HEK293 (cell line): Measurements from ENCODE around the gene PTPDC1.

Source experiments
- CTCF ChIA-PET: fragments of 350-600 bp; formaldehyde crosslinking; extraction: SDS; loops from one replicate; lab custom pipeline; 2021; ENCODE audit warnings: antibody characterized with exemption; lab: Yijun Ruan, JAX
- POLR2A ChIA-PET: fragments of 300-600 bp; formaldehyde crosslinking; extraction: SDS; loops from one replicate; lab custom pipeline; 2020; ENCODE audit warnings: antibody characterized with exemption, inconsistent platforms; lab: Yijun Ruan, JAX
- H3K27ac ChIP-seq: fragments of 200-500 bp; sonication (Bioruptor generic); 2 replicates; pipeline ENCODE4 v1.5.1; 2014; ENCODE audit warnings: low read depth, low read length, control low read depth, inconsistent platforms; ENCODE audit errors: extremely low read depth
- H3K36me3 ChIP-seq, 2 experiments: fragments of 200-500 bp in 1 of 2; sonication (Bioruptor generic) in 1 of 2; 1 replicate in 1 of 2; 2 replicates in 1 of 2; pipeline ENCODE4 v1.5.1; 2014 to 2017; ENCODE audit warnings: inconsistent platforms in 2 of 2, low read length in 2 of 2; ENCODE audit not compliant: control insufficient read depth in 2 of 2, insufficient read depth in 1 of 2
- H3K4me1 ChIP-seq: fragments of 200-500 bp; sonication (Bioruptor generic); 2 replicates; pipeline ENCODE4 v1.5.1; 2014; ENCODE audit warnings: mild to moderate bottlenecking, low read length, inconsistent platforms; ENCODE audit not compliant: control insufficient read depth, insufficient read depth
- H3K4me3 ChIP-seq: 2 replicates; pipeline ENCODE4 v1.5.1; 2011; ENCODE audit warnings: low read depth, mild to moderate bottlenecking, control low read depth, low read length, moderate library complexity
- H3K9me3 ChIP-seq: fragments of 200-500 bp; sonication (Bioruptor generic); 2 replicates; pipeline ENCODE4 v1.5.1; 2014; ENCODE audit warnings: low read depth, low read length, inconsistent platforms; ENCODE audit not compliant: control insufficient read depth, insufficient read depth
- AEBP2 ChIP-seq: fragments of 450-650 bp; formaldehyde crosslinking; IDR thresholded peaks from 2 replicates; pipeline ENCODE4 v1.5.1; 2016; ENCODE audit warnings: missing biosample characterization, missing genetic modification characterization, borderline replicate concordance
- BCL11A ChIP-seq: fragments of 450-650 bp; formaldehyde crosslinking; IDR thresholded peaks from 2 replicates; pipeline ENCODE4 v1.5.1; 2016; ENCODE audit warnings: low read depth, missing biosample characterization, missing genetic modification characterization
- BCL6B ChIP-seq: fragments of 450-650 bp; formaldehyde crosslinking; IDR thresholded peaks from 2 replicates; pipeline ENCODE4 v1.5.1; 2017; ENCODE audit warnings: missing biosample characterization, missing genetic modification characterization
- IKZF3 ChIP-seq: fragments of 450-650 bp; IDR thresholded peaks from 2 replicates; pipeline ENCODE4 v1.5.0; 2018; ENCODE audit warnings: missing biosample characterization, mild to moderate bottlenecking, missing genetic modification characterization, moderate library complexity
- INSM2 ChIP-seq: fragments of 450-650 bp; formaldehyde crosslinking; IDR thresholded peaks from 2 replicates; pipeline ENCODE4 v1.5.1; 2016; ENCODE audit warnings: missing biosample characterization, missing genetic modification characterization
- KLF10 ChIP-seq: fragments of 450-650 bp; IDR thresholded peaks from 2 replicates; pipeline ENCODE4 v1.5.1; 2018; ENCODE audit warnings: missing biosample characterization, mild to moderate bottlenecking, missing genetic modification characterization
- MYNN ChIP-seq: fragments of 450-650 bp; formaldehyde crosslinking; IDR thresholded peaks from 2 replicates; pipeline ENCODE4 v1.5.1; 2016; ENCODE audit warnings: missing biosample characterization, missing genetic modification characterization, borderline replicate concordance
- REPIN1 ChIP-seq: fragments of 450-650 bp; formaldehyde crosslinking; IDR thresholded peaks from 2 replicates; pipeline ENCODE4 v1.5.1; 2017; ENCODE audit warnings: missing biosample characterization, missing genetic modification characterization, low read depth
- SCRT2 ChIP-seq: fragments of 450-650 bp; formaldehyde crosslinking; IDR thresholded peaks from 2 replicates; pipeline ENCODE4 v1.5.1; 2016; ENCODE audit warnings: missing biosample characterization, missing genetic modification characterization
- SP3 ChIP-seq: fragments of 450-650 bp; formaldehyde crosslinking; IDR thresholded peaks from 2 replicates; pipeline ENCODE4 v1.5.1; 2016; ENCODE audit warnings: missing biosample characterization, missing genetic modification characterization
- ZFP69B ChIP-seq: fragments of 450-650 bp; formaldehyde crosslinking; IDR thresholded peaks from 2 replicates; pipeline ENCODE4 v1.5.1; 2016; ENCODE audit warnings: missing biosample characterization, missing genetic modification characterization
- ZNF175 ChIP-seq: fragments of 450-650 bp; formaldehyde crosslinking; IDR thresholded peaks from 2 replicates; pipeline ENCODE4 v1.5.1; 2016; ENCODE audit warnings: missing biosample characterization, missing genetic modification characterization
- ZNF184 ChIP-seq: fragments of 450-650 bp; IDR thresholded peaks from 2 replicates; pipeline ENCODE4 v1.5.1; 2018; ENCODE audit warnings: missing biosample characterization, mild to moderate bottlenecking, missing genetic modification characterization
- ZNF202 ChIP-seq: fragments of 450-650 bp; formaldehyde crosslinking; IDR thresholded peaks from 2 replicates; pipeline ENCODE4 v1.5.1; 2016; ENCODE audit warnings: missing biosample characterization, missing genetic modification characterization, borderline replicate concordance
- ZNF24 ChIP-seq: fragments of 450-650 bp; formaldehyde crosslinking; IDR thresholded peaks from 2 replicates; pipeline ENCODE4 v1.5.1; 2016; ENCODE audit warnings: missing biosample characterization, missing genetic modification characterization
- ZNF274 ChIP-seq, 2 experiments: fragments of 200-500 bp in 1 of 2; fragments of 450-650 bp in 1 of 2; sonication (Bioruptor generic) in 1 of 2; formaldehyde crosslinking in 1 of 2; IDR thresholded peaks; 2 replicates each; pipeline versions ENCODE4 v1.5.1 to v1.6.1; 2014 to 2016; ENCODE audit warnings: borderline replicate concordance in 1 of 2, inconsistent platforms in 1 of 2, low read length in 1 of 2, missing biosample characterization in 1 of 2, missing genetic modification characterization in 1 of 2
- ZNF350 ChIP-seq: fragments of 450-650 bp; formaldehyde crosslinking; IDR thresholded peaks from 2 replicates; pipeline ENCODE4 v1.5.0; 2017; ENCODE audit warnings: missing biosample characterization, mild to moderate bottlenecking, missing genetic modification characterization
- ZNF416 ChIP-seq: fragments of 450-650 bp; formaldehyde crosslinking; IDR thresholded peaks from 2 replicates; pipeline ENCODE4 v1.5.1; 2016; ENCODE audit warnings: missing biosample characterization, missing genetic modification characterization
- ZNF426 ChIP-seq: fragments of 450-650 bp; formaldehyde crosslinking; IDR thresholded peaks from 2 replicates; pipeline ENCODE4 v1.5.1; 2017; ENCODE audit warnings: missing biosample characterization, missing genetic modification characterization, mild to moderate bottlenecking, inconsistent platforms, moderate library complexity
- ZNF501 ChIP-seq: fragments of 450-650 bp; formaldehyde crosslinking; IDR thresholded peaks from 2 replicates; pipeline ENCODE4 v1.5.1; 2016; ENCODE audit warnings: missing biosample characterization, missing genetic modification characterization
- ZNF521 ChIP-seq: fragments of 450-650 bp; formaldehyde crosslinking; IDR thresholded peaks from 2 replicates; pipeline ENCODE4 v1.5.1; 2017; ENCODE audit warnings: missing biosample characterization, mild to moderate bottlenecking, missing genetic modification characterization
- ZNF621 ChIP-seq: fragments of 450-650 bp; formaldehyde crosslinking; IDR thresholded peaks from 2 replicates; pipeline ENCODE4 v1.5.1; 2017; ENCODE audit warnings: missing biosample characterization, missing genetic modification characterization
- ZNF747 ChIP-seq: fragments of 450-650 bp; formaldehyde crosslinking; IDR thresholded peaks from 2 replicates; pipeline ENCODE4 v1.5.1; 2016; ENCODE audit warnings: missing biosample characterization, missing genetic modification characterization
- ZSCAN30 ChIP-seq: fragments of 450-650 bp; IDR thresholded peaks from 2 replicates; pipeline ENCODE4 v1.5.1; 2018; ENCODE audit warnings: missing biosample characterization, mild to moderate bottlenecking, missing genetic modification characterization, moderate library complexity
- ZSCAN4 ChIP-seq: fragments of 450-650 bp; formaldehyde crosslinking; IDR thresholded peaks from 2 replicates; pipeline ENCODE4 v1.5.1; 2017; ENCODE audit warnings: missing biosample characterization, missing genetic modification characterization

The PTPDC1 gene

GRCh38 chr9:94140418-94140780 lies 56.1 kb downstream of the PTPDC1 start:
- Histone ChIP-seq H3K27ac (no peak overlapping the region), H3K9me3 (no peaks in the 10 kb centered on the region), H3K4me1 (no peaks in the 10 kb centered on the region; the same call in 1 of the 2 replicates), H3K36me3 (no peaks in the 10 kb centered on the region), H3K4me3 (no peak overlapping the region)
- CTCF ChIA-PET = interaction anchor here (0.7 to 1.1 kb wide), 2 partner anchors 33 to 75 kb away, joined by 4 to 5 read pairs; no protein-coding TSS in a partner anchor
- TF ChIP-seq BCL6B (tag by site-specific recombination) (no peak), AEBP2 (no peak)
- POLR2A ChIA-PET = interaction anchor here (0.6 to 1.0 kb wide), 3 partner anchors 15 to 29 kb away, joined by 4 to 7 read pairs (median 7); no protein-coding TSS in a partner anchor

- no peak overlapping the region for H3K27ac ChIP-seq
- TF ChIP-seq ZNF426 (tag by site-specific recombination) = no peak
- no peak for TF ChIP-seq ZFP69B (tag by site-specific recombination)
- no peak for TF ChIP-seq KLF10 (tag by site-specific recombination)
- TF ChIP-seq SP3 (tag by site-specific recombination) = no peak
- no peak for TF ChIP-seq IKZF3 (tag by site-specific recombination)
- no peak for TF ChIP-seq ZNF274 (IDR thresholded peaks at IDR 0.05; ENCODE audit: low read length)
- TF ChIP-seq ZNF274 (tag by site-specific recombination; IDR thresholded peaks at IDR 0.05; ENCODE audit: borderline replicate concordance) = no peak
- TF ChIP-seq ZSCAN30 = no peak
- TF ChIP-seq SCRT2 (tag by site-specific recombination) = no peak
- no peaks in the 10 kb centered on the region for H3K36me3 ChIP-seq
- H3K4me3 ChIP-seq = no peak overlapping the region
- H3K9me3 ChIP-seq = no peaks in the 10 kb centered on the region
- POLR2A ChIA-PET = interaction anchor here (0.6 to 1.0 kb wide), 2 partner anchors 16 kb away, joined by 7 read pairs; no protein-coding TSS in a partner anchor
- no peaks in the 10 kb centered on the region; the same call in 1 of the 2 replicates for H3K4me1 ChIP-seq
- CTCF ChIA-PET = no interaction called here
Measured at GRCh38 chr9:94140791-94141790, 56.8 kb downstream of the PTPDC1 start.

- H3K9me3 ChIP-seq = no peaks in the 10 kb centered on the region
- no peaks in the 10 kb centered on the region; the same call in 1 of the 2 replicates for H3K4me1 ChIP-seq
- H3K27ac ChIP-seq = no peak overlapping the region
- ChIA-PET CTCF (interaction anchor here (0.8 kb wide), 1 partner anchor 17 kb away, joined by 7 read pairs; no protein-coding TSS in a partner anchor), POLR2A (no interaction called here)
- H3K4me3 ChIP-seq = no peak overlapping the region
- H3K36me3 ChIP-seq = no peaks in the 10 kb centered on the region
- TF ChIP-seq ZNF175 (tag by site-specific recombination) (no peak), ZNF621 (tag by site-specific recombination) (no peak), ZNF350 (tag by site-specific recombination) (no peak), ZSCAN4 (no peak), ZNF202 (tag by site-specific recombination) (no peak), INSM2 (no peak), ZNF24 (tag by site-specific recombination) (no peak), ZNF416 (no peak), ZNF747 (tag by site-specific recombination) (no peak), ZNF501 (tag by site-specific recombination) (no peak), REPIN1 (tag by site-specific recombination) (no peak), ZNF521 (tag by site-specific recombination) (no peak), ZSCAN30 (no peak), MYNN (no peak), BCL11A (tag by site-specific recombination) (no peak), ZNF184 (no peak)
Measured at GRCh38 chr9:94142353-94142752, 58.1 kb downstream of the PTPDC1 start.
